OCI-LY7 (cell line): ENCODE results near the gene NIPSNAP3A. TPM values are rescaled to one million over a fixed set of nuclear protein-coding genes. Genes with fewer than 3 reads are reported as not detected.

Experiments used
- BruUV-seq: library from RNA; stranded (reverse); fragments of 400-500 nt; replicated peaks from 2 replicates; lab custom pipeline; 2021; lab: Mats Ljungman, UMichigan
- CTCF ChIA-PET: fragments of 300-600 bp; sonication (Branson Sonifier 250); formaldehyde crosslinking; loops from one replicate; lab custom pipeline; 2022; ENCODE audit warnings: antibody characterized with exemption; ENCODE audit not compliant: unreplicated experiment; lab: Charles Lee
- POLR2A ChIA-PET: fragments of 300-600 bp; sonication (Branson Sonifier 250); formaldehyde crosslinking; loops from one replicate; lab custom pipeline; 2022; ENCODE audit warnings: antibody characterized with exemption; lab: Charles Lee
- DNase-seq: peaks from one replicate; pipeline ENCODE4 v3.0.0-alpha.2; 2015; ENCODE audit warnings: low spot score
- H2AFZ ChIP-seq: fragments of 200-600 bp; sonication (generic), shearing (Covaris generic); 2 replicates; pipeline ENCODE4 v1.6.1; 2014; ENCODE audit warnings: mild to moderate bottlenecking, antibody characterized with exemption, low read length, moderate library complexity
- H3K27ac ChIP-seq: fragments of 200-600 bp; sonication (generic); 2 replicates; pipeline ENCODE4 v1.5.1; 2014; ENCODE audit warnings: mixed run types, low read depth, mild to moderate bottlenecking, moderate library complexity, low read length, inconsistent platforms; ENCODE audit not compliant: poor library complexity, severe bottlenecking
- H3K36me3 ChIP-seq: fragments of 200-600 bp; sonication (generic); 2 replicates; pipeline ENCODE4 v1.6.1; 2014; ENCODE audit warnings: mild to moderate bottlenecking, antibody characterized with exemption, low read length, moderate library complexity, mixed read lengths; ENCODE audit not compliant: insufficient read depth
- H3K4me1 ChIP-seq: fragments of 200-600 bp; sonication (generic); 2 replicates; pipeline ENCODE4 v1.5.1; 2014; ENCODE audit warnings: mild to moderate bottlenecking, low read length; ENCODE audit not compliant: insufficient read depth, poor library complexity, severe bottlenecking
- H3K4me2 ChIP-seq: fragments of 200-600 bp; sonication (generic); 2 replicates; pipeline ENCODE4 v1.6.1; 2014; ENCODE audit warnings: mild to moderate bottlenecking, low read length
- H3K4me3 ChIP-seq: fragments of 200-600 bp; sonication (generic); 2 replicates; pipeline ENCODE4 v1.5.1; 2014; ENCODE audit warnings: mild to moderate bottlenecking, low read depth, low read length; ENCODE audit not compliant: poor library complexity, severe bottlenecking
- H3K79me2 ChIP-seq: fragments of 200-600 bp; sonication (generic); 2 replicates; pipeline ENCODE4 v1.6.1; 2016; ENCODE audit warnings: low read depth, mild to moderate bottlenecking, low read length, moderate library complexity, mixed read lengths; ENCODE audit not compliant: insufficient read depth
- H3K9me2 ChIP-seq: fragments of 200-600 bp; sonication (generic); 2 replicates; pipeline ENCODE4 v1.6.1; 2016; ENCODE audit warnings: mild to moderate bottlenecking, low read length, mixed read lengths; ENCODE audit not compliant: insufficient read depth
- H3K9me3 ChIP-seq: fragments of 200-600 bp; sonication (generic); 2 replicates; pipeline ENCODE4 v1.6.1; 2014; ENCODE audit warnings: mild to moderate bottlenecking, mixed run types, low read length, mixed read lengths
- H4K20me1 ChIP-seq: fragments of 200-600 bp; sonication (generic); 2 replicates; pipeline ENCODE4 v1.6.1; 2014; ENCODE audit warnings: mild to moderate bottlenecking, antibody characterized with exemption, low read length, moderate library complexity, mixed read lengths; ENCODE audit not compliant: insufficient read depth
- CTCF ChIP-seq: fragments of 200-600 bp; sonication (generic); conservative IDR thresholded peaks from 2 replicates; pipeline ENCODE4 v1.5.1; 2014; ENCODE audit warnings: mild to moderate bottlenecking, antibody characterized with exemption, low read length, moderate library complexity, mixed read lengths
- EZH2phosphoT487 ChIP-seq: fragments of 200-600 bp; sonication (generic); IDR thresholded peaks from 2 replicates; pipeline ENCODE4 v1.6.1; 2018; ENCODE audit warnings: low read depth, borderline replicate concordance, mild to moderate bottlenecking, mixed run types, antibody characterized with exemption, low read length, moderate library complexity, mixed read lengths
- intact Hi-C: fragments of 100-400 bp; cut with micrococcal nuclease; formaldehyde crosslinking; loops from one replicate; pipeline ENCODE4 v1.10.0; 2022; ENCODE audit not compliant: unreplicated experiment
- total RNA-seq, 2 experiments: library from RNA; depleted of rRNA in 1 of 2; stranded (reverse); fragments of >200 nt in 1 of 2; shearing (Covaris generic) in 1 of 2; gene quantifications; 2 replicates each; pipeline ENCODE4 v1.2.3, GENCODE V29; 2014 to 2022

NIPSNAP3A gene
- total RNA-seq, 2 experiments from 2014 or later, result 20.2 to 25.2 TPM

- Histone ChIP-seq H3K79me2 (no peaks in the 10 kb centered on the region), H3K27ac (no peak overlapping the region), H3K9me2 (no peaks in the 10 kb centered on the region), H3K9me3 (no peaks in the 10 kb centered on the region), H3K36me3 (no peaks in the 10 kb centered on the region), H3K4me2 (no peak overlapping the region), H3K4me1 (no peaks in the 10 kb centered on the region), H4K20me1 (no peaks in the 10 kb centered on the region), H2AFZ (no peak overlapping the region), H3K4me3 (no peak overlapping the region)
- ChIA-PET CTCF (no interaction called here), POLR2A (no interaction called here)
- no TSS peak for BruUV-seq
- DNase-seq, result no peak
- no peak for TF ChIP-seq CTCF
- TF ChIP-seq EZH2phosphoT487, result no peak
- intact Hi-C loops, result no loop called here
Measured at GRCh38 chr9:104711604-104712003, 35.9 kb upstream of the NIPSNAP3A start.

GRCh38 chr9:104725014-104725413 lies 22.5 kb upstream of the NIPSNAP3A start:
- no peak for TF ChIP-seq EZH2phosphoT487
- TF ChIP-seq CTCF, result no peak
- H3K9me2 ChIP-seq, result no peaks in the 10 kb centered on the region
- no peaks in the 10 kb centered on the region for H3K4me1 ChIP-seq
- no peaks in the 10 kb centered on the region for H4K20me1 ChIP-seq
- no peaks in the 10 kb centered on the region for H3K79me2 ChIP-seq
- H2AFZ ChIP-seq, result no peak overlapping the region
- H3K27ac ChIP-seq, result no peak overlapping the region
- no peak overlapping the region for H3K4me3 ChIP-seq
- no peak for DNase-seq
- intact Hi-C loops, result no loop called here
- ChIA-PET POLR2A (no interaction called here), CTCF (no interaction called here)
- BruUV-seq, result no TSS peak
- no peak overlapping the region for H3K4me2 ChIP-seq
- H3K36me3 ChIP-seq, result no peaks in the 10 kb centered on the region
- H3K9me3 ChIP-seq, result no peaks in the 10 kb centered on the region

GRCh38 chr9:104738452-104738851 lies 9.0 kb upstream of the NIPSNAP3A start:
- DNase-seq, result no peak
- no peak overlapping the region for H3K4me2 ChIP-seq
- no peak overlapping the region for H3K4me3 ChIP-seq
- intact Hi-C loops, result no loop called here
- H3K79me2 ChIP-seq, result no peaks in the 10 kb centered on the region
- CTCF ChIA-PET, result no interaction called here
- H3K9me2 ChIP-seq, result no peaks in the 10 kb centered on the region
- no peak overlapping the region for H3K27ac ChIP-seq
- H4K20me1 ChIP-seq, result no peaks in the 10 kb centered on the region
- H3K4me1 ChIP-seq, result peaks cover 13% of the 10 kb centered on the region
- H3K36me3 ChIP-seq, result no peaks in the 10 kb centered on the region
- BruUV-seq, result no TSS peak
- POLR2A ChIA-PET, result interaction anchor here (0.6 kb wide), 1 partner anchor 457 kb away, joined by 4 read pairs; no protein-coding TSS in a partner anchor
- H3K9me3 ChIP-seq, result no peaks in the 10 kb centered on the region
- no peak overlapping the region for H2AFZ ChIP-seq
- TF ChIP-seq CTCF, result no peak
- TF ChIP-seq EZH2phosphoT487, result no peak
